GM06990 (cell line): ENCODE measurements around the gene EEPD1.

Experiments
- DNase-seq: peaks from one replicate; pipeline ENCODE4 v3.0.0-alpha.2; 2011; ENCODE audit not compliant: insufficient read length; ENCODE audit errors: extremely low read depth
- H3K27me3 ChIP-seq: replicated peaks from 2 replicates; pipeline ENCODE4 v1.6.0; 2011; ENCODE audit warnings: low read length; ENCODE audit not compliant: control insufficient read depth, insufficient read depth
- H3K36me3 ChIP-seq: 2 replicates; pipeline ENCODE4 v1.5.1; 2011; ENCODE audit warnings: low read length; ENCODE audit not compliant: control insufficient read depth, insufficient read depth
- H3K4me3 ChIP-seq: replicated peaks from 2 replicates; pipeline ENCODE4 v1.5.1; 2011; ENCODE audit warnings: low read depth, mild to moderate bottlenecking, control low read depth, low read length
- TF ChIP-seq, protein P1 (sequence below): IDR thresholded peaks from 2 replicates; pipeline ENCODE4 v1.5.1; 2011; ENCODE audit warnings: low read length, control low read depth, mild to moderate bottlenecking, inconsistent platforms; ENCODE audit not compliant: insufficient read depth, poor library complexity, severe bottlenecking

EEPD1 gene

DNA sequence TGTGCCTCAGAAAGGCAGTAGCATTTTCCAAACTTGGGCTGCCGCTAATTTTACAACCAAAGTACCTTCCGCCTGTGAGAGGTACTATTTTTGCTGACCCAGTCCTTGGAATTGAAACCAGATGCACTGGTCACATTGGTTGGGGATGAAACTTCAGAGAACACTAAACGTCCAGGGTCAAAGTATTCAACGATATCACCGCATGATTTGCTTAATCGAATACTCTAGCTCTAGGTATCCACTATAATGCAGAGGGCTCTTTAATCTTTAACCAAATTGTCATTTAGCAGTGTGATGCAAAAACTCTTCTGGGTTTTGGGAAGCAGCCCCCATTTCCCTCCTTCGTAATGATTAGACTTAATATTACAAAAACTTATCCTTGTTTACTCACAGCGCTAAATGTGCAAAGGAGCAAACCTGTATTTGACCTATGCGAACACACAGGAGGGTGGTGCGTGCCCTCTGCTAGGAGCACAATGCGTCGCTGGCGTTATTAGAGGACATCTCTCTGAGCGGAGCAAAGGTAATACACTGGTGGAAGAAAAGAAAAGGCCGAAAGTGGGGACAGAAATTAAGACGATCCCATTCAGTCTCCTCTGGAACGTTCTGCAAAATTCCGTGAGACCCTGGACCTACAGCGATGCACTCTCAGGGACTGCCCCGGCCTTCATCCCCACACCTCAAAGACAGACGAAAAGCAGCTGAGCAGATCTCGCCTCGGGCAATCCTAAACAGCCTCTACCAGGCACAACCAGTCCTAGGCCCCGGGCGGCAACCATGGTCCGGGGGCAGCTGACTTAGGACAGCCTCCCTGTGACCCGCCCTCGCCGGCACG is 916 bp upstream of the EEPD1 start:
- H3K4me3 ChIP-seq, result peak overlapping the region; percentile 62
- TF ChIP-seq, protein P1, sequence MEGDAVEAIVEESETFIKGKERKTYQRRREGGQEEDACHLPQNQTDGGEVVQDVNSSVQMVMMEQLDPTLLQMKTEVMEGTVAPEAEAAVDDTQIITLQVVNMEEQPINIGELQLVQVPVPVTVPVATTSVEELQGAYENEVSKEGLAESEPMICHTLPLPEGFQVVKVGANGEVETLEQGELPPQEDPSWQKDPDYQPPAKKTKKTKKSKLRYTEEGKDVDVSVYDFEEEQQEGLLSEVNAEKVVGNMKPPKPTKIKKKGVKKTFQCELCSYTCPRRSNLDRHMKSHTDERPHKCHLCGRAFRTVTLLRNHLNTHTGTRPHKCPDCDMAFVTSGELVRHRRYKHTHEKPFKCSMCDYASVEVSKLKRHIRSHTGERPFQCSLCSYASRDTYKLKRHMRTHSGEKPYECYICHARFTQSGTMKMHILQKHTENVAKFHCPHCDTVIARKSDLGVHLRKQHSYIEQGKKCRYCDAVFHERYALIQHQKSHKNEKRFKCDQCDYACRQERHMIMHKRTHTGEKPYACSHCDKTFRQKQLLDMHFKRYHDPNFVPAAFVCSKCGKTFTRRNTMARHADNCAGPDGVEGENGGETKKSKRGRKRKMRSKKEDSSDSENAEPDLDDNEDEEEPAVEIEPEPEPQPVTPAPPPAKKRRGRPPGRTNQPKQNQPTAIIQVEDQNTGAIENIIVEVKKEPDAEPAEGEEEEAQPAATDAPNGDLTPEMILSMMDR, result no peak
- no peaks in the 10 kb centered on the region for H3K36me3 ChIP-seq
- H3K27me3 ChIP-seq, result no peaks in the 10 kb centered on the region; the same call in none of the 2 replicates
- DNase-seq, result no peak

DNA sequence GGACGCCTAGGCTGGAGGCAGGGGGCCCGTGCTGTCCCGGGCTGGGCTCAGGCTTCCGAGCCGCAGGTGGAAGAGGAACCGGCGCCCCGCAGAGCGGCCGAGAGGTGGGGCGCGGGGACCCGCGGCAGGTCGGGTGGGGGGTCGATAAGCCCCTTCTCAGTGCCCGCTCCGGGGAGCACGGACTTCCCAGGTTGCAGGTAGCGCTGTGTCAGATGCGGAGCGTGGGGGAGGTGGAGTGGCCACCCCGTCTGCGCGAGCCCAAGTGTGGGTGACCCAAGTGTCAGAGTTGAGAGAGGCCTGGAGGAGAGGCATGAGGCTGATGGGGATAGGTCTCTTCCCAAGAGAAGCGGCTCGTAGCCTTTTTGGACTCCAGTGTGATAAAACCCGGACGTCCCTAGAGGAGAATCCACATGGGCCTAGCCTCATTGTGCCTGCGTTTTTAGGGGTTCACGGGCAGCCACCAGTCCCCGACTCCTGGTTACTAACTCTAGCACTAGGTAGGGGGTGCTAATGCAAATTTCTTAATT is 580 bp downstream of the EEPD1 start:
- peak overlapping the region; percentile 62 for H3K4me3 ChIP-seq
- TF ChIP-seq, protein P1, result no peak
- DNase-seq, result no peak
- H3K27me3 ChIP-seq, result no peaks in the 10 kb centered on the region; the same call in none of the 2 replicates
- H3K36me3 ChIP-seq, result no peaks in the 10 kb centered on the region

DNA sequence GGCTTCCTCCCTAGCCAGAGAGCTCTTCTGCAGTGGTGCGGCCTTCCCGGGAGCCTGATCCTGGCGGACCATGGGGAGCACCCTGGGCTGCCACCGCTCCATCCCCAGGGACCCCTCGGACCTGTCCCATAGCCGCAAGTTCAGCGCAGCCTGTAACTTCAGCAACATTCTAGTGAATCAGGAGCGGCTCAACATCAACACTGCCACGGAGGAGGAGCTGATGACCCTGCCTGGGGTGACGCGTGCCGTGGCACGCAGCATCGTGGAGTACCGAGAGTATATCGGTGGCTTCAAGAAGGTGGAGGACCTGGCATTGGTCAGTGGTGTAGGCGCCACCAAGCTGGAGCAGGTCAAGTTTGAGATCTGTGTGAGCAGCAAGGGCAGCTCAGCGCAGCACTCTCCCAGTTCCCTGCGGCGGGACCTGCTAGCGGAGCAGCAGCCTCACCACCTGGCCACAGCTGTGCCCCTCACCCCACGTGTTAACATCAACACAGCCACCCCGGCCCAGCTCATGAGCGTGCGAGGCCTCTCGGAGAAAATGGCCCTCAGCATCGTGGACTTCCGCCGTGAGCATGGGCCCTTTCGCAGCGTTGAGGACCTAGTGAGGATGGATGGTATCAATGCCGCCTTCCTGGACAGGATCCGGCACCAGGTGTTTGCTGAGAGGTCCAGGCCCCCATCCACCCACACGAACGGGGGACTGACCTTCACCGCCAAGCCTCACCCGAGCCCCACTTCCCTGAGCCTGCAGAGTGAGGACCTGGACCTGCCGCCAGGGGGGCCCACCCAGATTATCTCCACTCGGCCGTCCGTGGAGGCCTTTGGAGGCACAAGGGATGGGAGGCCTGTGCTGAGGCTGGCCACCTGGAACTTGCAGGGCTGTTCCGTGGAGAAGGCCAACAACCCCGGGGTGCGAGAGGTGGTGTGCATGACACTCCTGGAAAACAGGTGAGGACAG is 1.5 kb downstream of the EEPD1 start:
- no peak for DNase-seq
- TF ChIP-seq, protein P1, result no peak
- Histone ChIP-seq H3K4me3 (no peak overlapping the region), H3K27me3 (no peaks in the 10 kb centered on the region; the same call in none of the 2 replicates), H3K36me3 (no peaks in the 10 kb centered on the region)

DNA sequence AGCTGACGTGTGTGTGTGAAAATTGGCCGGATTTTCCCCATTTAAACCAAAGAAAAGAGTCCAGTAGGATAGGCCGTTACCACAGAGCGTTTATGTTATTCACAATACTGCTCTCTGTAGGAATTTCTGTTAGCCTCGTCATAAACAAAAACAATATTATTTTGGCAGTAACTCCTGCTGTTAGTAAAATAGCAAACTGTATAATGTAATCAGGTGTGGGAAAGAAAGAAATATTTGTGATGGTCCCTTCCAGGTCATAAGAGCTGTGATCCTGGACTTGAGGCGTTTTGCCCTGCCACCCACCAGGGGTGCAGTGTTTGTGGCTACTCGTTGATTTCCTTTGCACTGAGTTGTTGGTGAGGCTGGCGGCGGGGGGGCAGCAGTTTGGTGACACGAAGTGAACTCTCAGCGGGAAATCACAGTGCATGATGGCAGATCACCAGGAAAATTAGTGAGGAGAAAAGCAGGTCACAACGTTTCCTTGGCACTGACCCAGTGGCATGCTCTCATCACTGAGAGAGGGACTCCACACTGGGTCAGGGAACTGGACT is 2.8 kb downstream of the EEPD1 start:
- TF ChIP-seq, protein P1, result no peak
- H3K27me3 ChIP-seq, result no peaks in the 10 kb centered on the region; the same call in none of the 2 replicates
- no peaks in the 10 kb centered on the region for H3K36me3 ChIP-seq
- H3K4me3 ChIP-seq, result no peak overlapping the region
- no peak for DNase-seq

DNA sequence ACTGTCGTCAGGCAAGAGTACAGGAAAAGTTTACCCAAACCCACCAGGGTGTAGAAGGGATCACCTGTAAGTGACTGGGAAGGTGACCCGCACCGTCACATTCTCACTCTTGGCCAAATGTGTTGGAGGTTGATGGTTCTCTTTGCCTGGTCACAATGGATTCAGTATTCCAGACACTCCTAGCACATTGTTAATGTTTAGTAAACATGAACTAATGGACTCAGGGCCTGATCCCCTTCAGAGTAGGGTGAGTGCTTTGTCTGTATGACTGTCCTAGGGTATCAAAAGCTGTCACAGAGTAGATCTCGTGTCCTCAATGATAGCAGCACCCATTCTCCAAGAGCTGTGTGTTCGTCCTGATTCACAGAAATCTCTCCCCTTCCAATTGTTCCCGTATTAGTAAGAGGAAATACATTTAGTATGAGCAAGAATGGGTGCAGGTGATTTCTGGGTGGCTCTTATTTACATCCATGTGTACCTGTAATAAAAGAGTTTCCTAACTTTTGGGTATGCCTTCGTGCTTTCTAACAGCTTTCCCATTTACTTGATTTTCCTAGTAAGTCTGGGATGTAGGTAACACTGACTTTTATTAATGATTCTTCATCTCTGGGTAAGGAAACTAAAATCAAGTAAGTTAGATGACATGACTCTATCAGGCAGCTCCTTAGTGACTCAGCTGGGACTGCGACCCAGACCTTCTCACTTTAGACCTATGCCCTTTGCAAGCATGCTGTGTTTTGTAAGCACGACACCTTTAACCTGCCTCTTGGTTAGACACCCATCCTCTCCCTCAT is 4.7 kb downstream of the EEPD1 start:
- Histone ChIP-seq H3K36me3 (no peaks in the 10 kb centered on the region), H3K27me3 (no peaks in the 10 kb centered on the region; the same call in none of the 2 replicates), H3K4me3 (no peak overlapping the region)
- TF ChIP-seq, protein P1, result no peak
- DNase-seq, result no peak
